Measurements from ENCODE around the gene LIPC. TPM values are rescaled to one million over a fixed set of nuclear protein-coding genes. Genes with fewer than 3 reads are reported as not detected.

The LIPC gene
- polyA plus RNA-seq, 1 of the 3 experiments (the other 2 are of a cell fraction), result not detected

GRCh38 chr15:58416963-58417362, 14.8 kb upstream of the LIPC start:
- ChIA-PET POLR2A (no interaction called here), CTCF (interaction anchor here (0.9 to 1.1 kb wide), 2 partner anchors 12 to 1116 kb away, joined by 3 to 4 read pairs; no protein-coding TSS in a partner anchor)

GRCh38 chr15:58418135-58418534, 13.7 kb upstream of the LIPC start:
- no peak for DNase-seq
- Histone ChIP-seq H3K36me3 (replicated peaks in 1 of 2; ENCODE audit: control insufficient read depth in 1 of 2, insufficient read depth in 2 of 2, low read length in 1 of 2) (no peaks in the 10 kb centered on the region), H3K27me3 (ENCODE audit: insufficient read depth) (no peaks in the 10 kb centered on the region; the same call in 1 of the 2 replicates), H3F3A (replicated peaks; ENCODE audit: insufficient read depth) (no peaks in the 10 kb centered on the region), H3K4me2 (no peak overlapping the region), H3K79me2 (ENCODE audit: insufficient read depth) (no peaks in the 10 kb centered on the region), H3K9me3 (no peaks in the 10 kb centered on the region), H3K9me2 (no peaks in the 10 kb centered on the region), H3K9ac (no peak overlapping the region), H3K27ac (ENCODE audit: low read depth in 2 of 2, low read length in 1 of 2) (no peak overlapping the region), H2AFZ (ENCODE audit: low read depth) (no peak overlapping the region), H4K20me1 (ENCODE audit: insufficient read depth) (no peaks in the 10 kb centered on the region), H3K4me1 (ENCODE audit: control insufficient read depth in 1 of 2, insufficient read depth in 2 of 2, low read depth in 1 of 2, low read length in 1 of 2) (no peaks in the 10 kb centered on the region), H3K4me3 (ENCODE audit: low read depth in 2 of 2, low read length in 1 of 2) (no peak overlapping the region)
- WGBS (ENCODE audit: low lambda C conversion rate), result 40% methylated on average over 1 of the region's 1 CpG
- ChIA-PET CTCF (interaction anchor here (0.7 kb wide), 1 partner anchor 59 kb away, joined by 3 read pairs; no protein-coding TSS in a partner anchor), POLR2A (no interaction called here)
- TF ChIP-seq EP300 (IDR thresholded peaks at IDR 0.05; ENCODE audit: borderline replicate concordance in 1 of 2, low read depth in 1 of 2, low read length in 1 of 2) (no peak), GABPA (IDR thresholded peaks at IDR 0.05; ENCODE audit: low read depth) (no peak), TCF12 (IDR thresholded peaks at IDR 0.05) (no peak), TAF1 (IDR thresholded peaks at IDR 0.05; ENCODE audit: borderline replicate concordance, low read depth, low read length) (no peak), RAD21 (IDR thresholded peaks at IDR 0.05; ENCODE audit: low read length) (no peak), TEAD4 (IDR thresholded peaks at IDR 0.05; ENCODE audit: borderline replicate concordance, insufficient read depth) (no peak), RXRA (IDR thresholded peaks at IDR 0.05; ENCODE audit: borderline replicate concordance, low read depth) (no peak)
- TF ChIP-seq, protein P1, sequence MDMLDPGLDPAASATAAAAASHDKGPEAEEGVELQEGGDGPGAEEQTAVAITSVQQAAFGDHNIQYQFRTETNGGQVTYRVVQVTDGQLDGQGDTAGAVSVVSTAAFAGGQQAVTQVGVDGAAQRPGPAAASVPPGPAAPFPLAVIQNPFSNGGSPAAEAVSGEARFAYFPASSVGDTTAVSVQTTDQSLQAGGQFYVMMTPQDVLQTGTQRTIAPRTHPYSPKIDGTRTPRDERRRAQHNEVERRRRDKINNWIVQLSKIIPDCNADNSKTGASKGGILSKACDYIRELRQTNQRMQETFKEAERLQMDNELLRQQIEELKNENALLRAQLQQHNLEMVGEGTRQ (IDR thresholded peaks at IDR 0.05; ENCODE audit: borderline replicate concordance, low read depth, low read length), result no peak
- TF ChIP-seq, protein P2, sequence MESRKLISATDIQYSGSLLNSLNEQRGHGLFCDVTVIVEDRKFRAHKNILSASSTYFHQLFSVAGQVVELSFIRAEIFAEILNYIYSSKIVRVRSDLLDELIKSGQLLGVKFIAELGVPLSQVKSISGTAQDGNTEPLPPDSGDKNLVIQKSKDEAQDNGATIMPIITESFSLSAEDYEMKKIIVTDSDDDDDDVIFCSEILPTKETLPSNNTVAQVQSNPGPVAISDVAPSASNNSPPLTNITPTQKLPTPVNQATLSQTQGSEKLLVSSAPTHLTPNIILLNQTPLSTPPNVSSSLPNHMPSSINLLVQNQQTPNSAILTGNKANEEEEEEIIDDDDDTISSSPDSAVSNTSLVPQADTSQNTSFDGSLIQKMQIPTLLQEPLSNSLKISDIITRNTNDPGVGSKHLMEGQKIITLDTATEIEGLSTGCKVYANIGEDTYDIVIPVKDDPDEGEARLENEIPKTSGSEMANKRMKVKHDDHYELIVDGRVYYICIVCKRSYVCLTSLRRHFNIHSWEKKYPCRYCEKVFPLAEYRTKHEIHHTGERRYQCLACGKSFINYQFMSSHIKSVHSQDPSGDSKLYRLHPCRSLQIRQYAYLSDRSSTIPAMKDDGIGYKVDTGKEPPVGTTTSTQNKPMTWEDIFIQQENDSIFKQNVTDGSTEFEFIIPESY (IDR thresholded peaks at IDR 0.05; ENCODE audit: borderline replicate concordance, low read depth), result no peak
- TF ChIP-seq, protein P3, sequence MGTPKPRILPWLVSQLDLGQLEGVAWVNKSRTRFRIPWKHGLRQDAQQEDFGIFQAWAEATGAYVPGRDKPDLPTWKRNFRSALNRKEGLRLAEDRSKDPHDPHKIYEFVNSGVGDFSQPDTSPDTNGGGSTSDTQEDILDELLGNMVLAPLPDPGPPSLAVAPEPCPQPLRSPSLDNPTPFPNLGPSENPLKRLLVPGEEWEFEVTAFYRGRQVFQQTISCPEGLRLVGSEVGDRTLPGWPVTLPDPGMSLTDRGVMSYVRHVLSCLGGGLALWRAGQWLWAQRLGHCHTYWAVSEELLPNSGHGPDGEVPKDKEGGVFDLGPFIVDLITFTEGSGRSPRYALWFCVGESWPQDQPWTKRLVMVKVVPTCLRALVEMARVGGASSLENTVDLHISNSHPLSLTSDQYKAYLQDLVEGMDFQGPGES (IDR thresholded peaks at IDR 0.05; ENCODE audit: low read depth, low read length), result no peak

More at GRCh38 chr15:58416963-58417362, 14.8 kb upstream of the LIPC start:
- Histone ChIP-seq H3F3A (replicated peaks; ENCODE audit: insufficient read depth) (no peaks in the 10 kb centered on the region), H3K27me3 (ENCODE audit: insufficient read depth) (no peaks in the 10 kb centered on the region; the same call in 1 of the 2 replicates), H3K4me2 (no peak overlapping the region), H3K9me2 (no peaks in the 10 kb centered on the region), H3K9ac (no peak overlapping the region), H2AFZ (ENCODE audit: low read depth) (no peak overlapping the region), H3K4me1 (ENCODE audit: control insufficient read depth in 1 of 2, insufficient read depth in 2 of 2, low read depth in 1 of 2, low read length in 1 of 2) (no peaks in the 10 kb centered on the region), H3K36me3 (replicated peaks in 1 of 2; ENCODE audit: control insufficient read depth in 1 of 2, insufficient read depth in 2 of 2, low read length in 1 of 2) (no peaks in the 10 kb centered on the region), H3K4me3 (ENCODE audit: low read depth in 2 of 2, low read length in 1 of 2) (no peak overlapping the region), H4K20me1 (ENCODE audit: insufficient read depth) (no peaks in the 10 kb centered on the region), H3K79me2 (ENCODE audit: insufficient read depth) (no peaks in the 10 kb centered on the region), H3K27ac (ENCODE audit: low read depth in 2 of 2, low read length in 1 of 2) (no peak overlapping the region), H3K9me3 (no peaks in the 10 kb centered on the region)
- 54% methylated on average over 5 of the region's 5 CpGs for WGBS (ENCODE audit: low lambda C conversion rate)
- DNase-seq, result no peak
- TF ChIP-seq SMC3 (IDR thresholded peaks at IDR 0.05; ENCODE audit: low read depth, low read length) (no peak), FOSL2 (IDR thresholded peaks at IDR 0.05; ENCODE audit: borderline replicate concordance, low read depth) (no peak), FOXJ3 (CRISPR knock-in tag; IDR thresholded peaks at IDR 0.05) (no peak), ELF1 (IDR thresholded peaks at IDR 0.05) (no peak), MEF2A (IDR thresholded peaks at IDR 0.05; ENCODE audit: borderline replicate concordance, low read depth) (no peak), EP300 (IDR thresholded peaks at IDR 0.05; ENCODE audit: borderline replicate concordance in 1 of 2, low read depth in 1 of 2, low read length in 1 of 2) (no peak), MXI1 (IDR thresholded peaks at IDR 0.05; ENCODE audit: low read depth, low read length) (no peak), TAF1 (IDR thresholded peaks at IDR 0.05; ENCODE audit: borderline replicate concordance, low read depth, low read length) (no peak)
- TF ChIP-seq, protein P3 (IDR thresholded peaks at IDR 0.05; ENCODE audit: low read depth, low read length), result no peak
